ENCODE measurements around the gene ADGRE1.

The ADGRE1 gene

GRCh38 chr19:6876748-6877147 lies 10.6 kb upstream of the ADGRE1 start:
- FAIRE-seq, result no peak

DNA sequence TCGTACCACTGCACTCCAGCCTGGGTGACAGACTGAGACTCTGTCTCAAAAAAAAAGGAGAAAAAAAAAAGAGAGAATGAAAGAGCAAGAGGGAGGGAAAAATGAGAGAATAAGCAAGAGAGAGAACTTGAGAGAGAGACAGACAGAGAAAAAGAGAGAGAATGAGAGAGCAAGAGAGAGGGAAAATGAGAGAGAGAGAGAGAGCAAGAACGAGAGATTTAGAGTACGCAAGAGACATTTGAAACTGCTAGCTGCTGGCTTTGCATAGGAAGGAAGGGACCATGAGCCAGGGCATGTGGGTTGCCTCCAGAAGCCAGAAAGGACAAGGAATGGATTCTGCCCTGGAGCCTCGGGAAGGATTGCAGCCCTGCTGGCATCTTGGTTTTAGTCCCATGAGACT lies 9.6 kb upstream of the ADGRE1 start:
- FAIRE-seq, result no peak

DNA sequence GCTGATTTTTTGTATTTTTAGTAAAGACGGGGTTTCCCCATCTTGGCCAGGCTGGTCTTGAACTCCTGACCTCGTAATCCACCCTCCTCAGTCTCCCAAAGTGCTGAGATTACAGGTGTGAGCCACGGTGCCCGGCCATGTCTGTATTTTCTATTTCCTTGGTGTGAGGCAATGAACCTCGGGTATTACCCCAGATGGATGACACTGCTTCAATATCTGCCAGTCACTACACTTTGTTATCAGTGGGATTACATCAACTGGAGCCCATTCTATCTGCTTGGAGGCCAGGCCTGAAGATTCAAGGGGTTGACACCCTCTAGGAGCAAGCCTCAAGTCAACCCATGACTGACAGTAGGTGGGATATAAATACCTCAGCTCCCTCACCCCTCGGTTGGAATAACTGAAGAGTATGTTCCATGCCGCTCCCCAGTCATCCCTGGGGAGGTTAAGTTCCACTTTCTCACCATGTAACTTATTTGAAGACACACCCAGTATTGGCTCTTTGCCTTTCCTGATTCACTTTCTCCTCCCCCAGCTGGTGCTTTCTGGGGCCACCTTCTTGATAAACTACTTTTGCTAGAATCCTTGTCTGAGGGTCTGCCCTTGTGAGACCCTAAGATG lies 992 bp upstream of the ADGRE1 start:
- FAIRE-seq, result no peak

- FAIRE-seq, result no peak
These were observed 1.6 kb downstream of the ADGRE1 start for GRCh38 chr19:6888967-6889366.

DNA sequence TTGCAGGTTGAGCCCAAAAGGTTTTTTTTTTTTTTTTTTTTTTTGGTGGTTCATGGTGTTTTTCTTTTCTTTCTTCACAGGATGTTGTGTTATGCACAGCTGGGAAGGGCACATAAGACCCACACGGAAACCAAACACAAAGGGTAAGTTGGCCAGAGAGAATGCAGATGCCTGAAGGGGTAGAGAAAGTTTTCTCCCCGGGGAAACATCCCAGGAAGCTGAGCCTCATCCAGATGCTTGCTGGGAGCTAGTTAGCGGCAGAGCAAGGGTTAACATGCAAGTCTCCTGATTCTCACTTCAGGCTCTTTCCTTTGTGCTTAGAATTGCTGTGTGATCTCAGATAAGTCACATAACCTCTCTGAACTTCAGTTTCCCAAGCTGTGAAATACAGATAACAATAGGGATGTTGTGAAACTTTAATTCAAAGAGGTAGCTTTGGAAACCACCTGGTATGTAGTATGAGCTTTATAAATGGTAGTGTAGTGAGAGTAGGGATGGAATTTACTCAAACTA lies 3.1 kb downstream of the ADGRE1 start:
- no peak for FAIRE-seq

- FAIRE-seq, result no peak
These were observed 3.6 kb downstream of the ADGRE1 start for GRCh38 chr19:6890938-6891337.

DNA sequence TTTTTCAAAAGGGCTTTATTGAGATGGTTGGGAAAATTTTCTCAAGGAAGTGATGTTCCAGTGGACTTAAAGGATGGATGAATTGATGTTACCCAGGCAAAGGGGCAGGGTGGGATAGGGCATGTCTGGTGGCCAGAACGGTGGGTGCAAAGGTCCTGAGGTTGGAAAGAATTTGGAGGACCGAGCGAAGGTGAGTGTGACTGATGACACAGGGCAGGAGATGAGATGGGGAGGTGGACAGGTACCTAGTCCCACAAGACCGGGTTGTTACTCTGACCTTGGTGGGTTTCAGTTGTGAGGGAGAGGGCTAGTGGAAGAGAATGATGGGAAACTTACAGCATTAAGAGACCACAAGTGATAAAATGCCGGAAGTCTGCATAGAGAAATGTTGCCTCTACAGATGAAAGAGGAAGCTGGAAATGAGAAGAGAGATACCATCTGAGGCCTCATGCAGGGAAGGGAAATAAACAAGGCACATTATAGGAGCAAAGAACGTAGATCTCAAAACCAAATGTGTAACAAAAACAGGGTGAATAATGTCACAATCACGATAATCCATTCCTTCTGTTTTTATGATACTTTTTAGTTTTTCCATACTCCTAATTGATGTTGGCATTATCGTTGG lies 4.5 kb downstream of the ADGRE1 start:
- FAIRE-seq, result no peak

GRCh38 chr19:6894313-6894712 lies 6.9 kb downstream of the ADGRE1 start:
- FAIRE-seq, result no peak

- FAIRE-seq, result no peak
These were observed 16.1 kb downstream of the ADGRE1 start for GRCh38 chr19:6903446-6903845.

GRCh38 chr19:6906559-6907060 lies 19.2 kb downstream of the ADGRE1 start:
- no peak for FAIRE-seq

GRCh38 chr19:6911523-6911922 lies 24.1 kb downstream of the ADGRE1 start:
- no peak for FAIRE-seq

- no peak for FAIRE-seq
These were observed 26.9 kb downstream of the ADGRE1 start for GRCh38 chr19:6914321-6914720.

DNA sequence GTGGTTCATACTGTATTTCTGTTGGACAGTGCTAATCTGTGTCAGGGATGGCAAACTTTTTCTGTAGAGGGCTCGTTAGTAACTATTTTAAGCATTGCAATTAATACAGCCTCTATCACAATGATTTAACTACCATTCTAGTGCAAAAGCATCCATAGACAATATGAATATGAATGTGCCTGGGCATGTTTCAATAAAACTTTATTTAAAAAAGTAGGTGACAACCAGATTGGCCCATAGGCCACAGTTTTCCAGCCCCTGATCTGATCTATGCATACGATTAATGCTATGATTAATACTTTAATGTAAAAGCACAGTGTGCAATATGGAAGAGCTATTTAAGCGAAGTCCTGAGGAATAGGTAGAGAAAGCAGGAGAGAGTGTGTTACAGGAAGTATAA lies 29.6 kb downstream of the ADGRE1 start:
- no peak for FAIRE-seq

DNA sequence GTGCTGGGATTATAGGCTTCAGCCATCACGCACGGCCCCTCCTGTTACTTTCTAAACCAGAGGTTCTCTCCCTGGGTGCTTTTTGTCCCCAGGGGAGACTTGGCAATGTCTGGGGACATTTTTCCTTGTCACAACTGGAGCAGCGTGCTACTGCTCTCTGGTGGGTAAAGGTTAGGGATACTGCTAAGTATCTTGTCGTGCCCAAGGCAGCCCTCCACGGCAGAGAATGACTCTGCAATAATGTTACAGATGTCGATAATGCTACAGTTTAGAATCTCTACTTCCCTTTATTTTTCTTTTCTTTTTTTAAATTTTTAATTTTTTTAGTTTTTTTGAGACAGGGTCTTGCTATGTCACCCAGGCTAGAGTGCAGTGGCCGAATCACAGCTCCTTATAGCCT lies 38.0 kb downstream of the ADGRE1 start:
- no peak for FAIRE-seq

DNA sequence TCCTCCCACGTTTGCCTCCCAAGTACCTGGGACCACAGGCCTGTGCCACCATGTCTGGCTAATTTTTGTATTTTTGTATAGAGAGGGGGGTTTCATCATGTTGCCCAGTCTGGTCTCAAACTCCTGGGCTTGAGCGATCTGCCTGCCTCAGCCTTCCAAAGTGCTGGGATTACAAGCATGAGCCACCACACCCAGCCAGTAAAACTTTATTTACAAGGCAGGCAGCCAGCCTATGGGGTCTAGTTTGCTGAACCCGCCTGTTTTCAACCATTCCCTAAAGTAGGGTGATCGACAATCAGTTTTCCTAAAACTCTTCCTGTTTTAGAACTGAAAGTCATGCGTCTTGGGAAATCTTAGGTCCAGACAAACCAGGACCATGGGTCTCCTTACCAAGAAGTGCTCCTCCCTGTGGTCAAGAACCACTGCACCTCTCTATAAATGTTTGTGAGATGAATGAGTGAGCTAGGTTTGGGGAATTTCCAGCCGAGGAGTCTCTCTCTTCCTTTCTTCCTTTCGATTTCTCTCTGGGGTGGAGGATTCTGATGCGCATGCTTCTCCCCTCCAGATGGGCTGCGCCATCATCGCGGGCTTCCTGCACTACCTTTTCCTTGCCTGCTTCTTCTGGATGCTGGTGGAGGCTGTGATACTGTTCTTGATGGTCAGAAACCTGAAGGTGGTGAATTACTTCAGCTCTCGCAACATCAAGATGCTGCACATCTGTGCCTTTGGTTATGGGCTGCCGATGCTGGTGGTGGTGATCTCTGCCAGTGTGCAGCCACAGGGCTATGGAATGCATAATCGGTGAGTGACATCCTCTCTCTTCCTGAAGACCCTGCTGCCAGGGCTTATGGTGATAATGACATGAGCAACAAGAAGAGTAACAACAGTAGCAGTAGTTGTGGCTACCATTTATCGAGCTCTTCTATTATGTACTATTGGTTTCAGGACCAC lies 38.7 kb downstream of the ADGRE1 start:
- no peak for FAIRE-seq

DNA sequence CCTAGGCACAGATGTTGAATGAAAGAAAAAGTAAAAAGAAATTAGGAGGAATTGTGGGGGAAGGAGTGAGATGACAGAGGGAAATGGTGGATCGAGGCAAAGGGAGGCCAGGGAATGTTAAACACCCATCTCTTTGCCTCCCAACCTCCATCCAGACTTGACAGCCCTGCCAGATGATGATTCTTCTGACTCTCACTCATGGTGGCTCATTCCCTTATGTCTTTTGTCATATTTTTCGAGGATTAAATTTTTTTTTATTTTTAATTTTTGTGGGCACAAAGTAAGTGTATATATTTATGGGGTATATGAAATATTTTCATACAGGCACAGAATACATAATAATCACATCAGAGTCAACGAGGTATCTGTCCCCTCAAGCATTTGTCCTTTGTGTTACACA lies 42.8 kb downstream of the ADGRE1 start:
- FAIRE-seq, result no peak

- no peak for FAIRE-seq
These were observed 47.7 kb downstream of the ADGRE1 start for GRCh38 chr19:6935069-6935468.

DNA sequence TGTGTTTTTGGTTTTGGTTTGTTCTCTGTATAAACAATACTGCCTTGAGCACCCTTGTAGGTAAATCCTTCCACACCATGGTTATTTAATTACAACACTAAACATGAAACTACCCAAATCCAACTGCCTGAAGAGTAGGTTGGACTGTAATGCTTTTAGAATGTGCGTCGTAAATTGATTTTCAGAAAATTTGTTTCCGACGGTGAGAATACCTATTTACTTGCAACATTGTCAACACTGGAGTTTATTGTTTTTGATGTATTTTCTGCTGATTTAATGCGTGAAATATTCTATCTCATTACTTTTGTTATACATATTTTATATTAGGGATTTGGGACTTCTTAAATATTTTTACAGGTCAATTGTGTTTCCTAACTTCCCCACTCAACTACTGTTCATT lies 48.2 kb downstream of the ADGRE1 start:
- no peak for FAIRE-seq

GRCh38 chr19:6945733-6946132 lies 58.4 kb downstream of the ADGRE1 start:
- no peak for FAIRE-seq

GRCh38 chr19:6947745-6948144 lies 60.4 kb downstream of the ADGRE1 start:
- no peak for FAIRE-seq

DNA sequence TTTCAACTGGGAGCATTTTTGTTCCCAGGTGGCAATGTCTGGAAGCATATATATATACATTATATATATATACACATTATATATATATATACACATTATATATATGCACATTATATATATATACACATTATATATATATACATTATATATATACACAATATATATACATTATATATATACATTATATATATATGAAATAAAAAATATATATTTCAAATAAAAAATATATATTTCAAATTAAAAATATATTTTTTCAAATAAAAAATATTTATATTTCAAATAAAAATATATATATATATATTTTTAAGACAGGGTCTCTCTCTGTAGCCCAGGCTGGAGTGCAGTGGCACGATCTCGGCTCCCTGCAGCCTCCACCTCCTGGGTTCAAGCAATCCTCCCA lies 61.5 kb downstream of the ADGRE1 start:
- FAIRE-seq, result peak; percentile 73

GRCh38 chr19:6952956-6953355 lies 65.6 kb downstream of the ADGRE1 start:
- no peak for FAIRE-seq

DNA sequence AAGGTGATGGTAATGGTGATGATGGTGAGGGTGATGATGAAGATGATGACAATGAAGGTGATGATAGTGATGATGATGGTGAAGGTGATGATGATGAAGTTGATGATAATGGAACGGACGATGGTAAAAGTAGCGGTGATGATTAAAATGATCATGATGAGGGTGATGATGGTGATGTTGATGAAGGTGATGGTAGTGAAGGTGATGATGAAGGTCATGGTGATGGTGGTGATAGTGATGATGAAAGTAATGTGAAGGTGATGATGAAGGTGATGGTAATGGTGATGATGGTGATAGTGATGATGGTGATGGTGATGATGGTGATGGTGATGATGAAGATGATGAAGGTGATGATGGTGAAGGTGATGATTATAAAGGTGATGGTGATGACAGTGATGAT lies 67.7 kb downstream of the ADGRE1 start:
- no peak for FAIRE-seq

GRCh38 chr19:6956573-6956972 lies 69.2 kb downstream of the ADGRE1 start:
- no peak for FAIRE-seq

Measured in TTC549 (cell line).